ENCODE results near the gene MAGEA1. TPM values are rescaled to one million over a fixed set of nuclear protein-coding genes. Genes with fewer than 3 reads are reported as not detected.
"Not testable (repeated sequence)": the region's sequence is repeated elsewhere in the genome, so short reads cannot be mapped to it uniquely, and the experiment has no call there.

The MAGEA1 gene
- not detected for total RNA-seq

- TF ChIP-seq CTCF (IDR thresholded peaks at IDR 0.05) = no peak
- Histone ChIP-seq H3K4me1 (no peaks in the 10 kb centered on the region), H3K4me3 (no peak within 1 kb of the TSS), H3K36me3 (no peaks in the 10 kb centered on the region), H3K9me3 (no peaks in the 10 kb centered on the region), H3K27ac (no peak within 1 kb of the TSS), H3K27me3 (no peaks in the 10 kb centered on the region)
- DNase-seq (ENCODE audit: low spot score) = no peak
Observed at GRCh38 chrX:153179131-153179530, at the start of gene MAGEA1. MAGEA1 (plus strand) TSS chrX:153179284; CDS start chrX:153182390, 3,106 bp downstream.

- not testable (repeated sequence) for DNase-seq (ENCODE audit: low spot score); H3K4me1 ChIP-seq; H3K27ac ChIP-seq; H3K36me3 ChIP-seq; H3K27me3 ChIP-seq; H3K4me3 ChIP-seq; H3K9me3 ChIP-seq
Observed at GRCh38 chrX:153132924-153133323, 46.2 kb upstream of the MAGEA1 start.

GRCh38 chrX:153139074-153139473 is 40.0 kb upstream of the MAGEA1 start:
- H3K36me3 ChIP-seq; DNase-seq (ENCODE audit: low spot score); H3K27ac ChIP-seq: not testable (repeated sequence)

GRCh38 chrX:153146288-153146687 is 32.8 kb upstream of the MAGEA1 start:
- not testable (repeated sequence) for H3K9me3 ChIP-seq; H3K4me1 ChIP-seq; H3K27me3 ChIP-seq; DNase-seq (ENCODE audit: low spot score); H3K27ac ChIP-seq; H3K36me3 ChIP-seq; H3K4me3 ChIP-seq

More at GRCh38 chrX:153139074-153139473, 40.0 kb upstream of the MAGEA1 start:
- H3K4me1 ChIP-seq, H3K9me3 ChIP-seq, H3K4me3 ChIP-seq, H3K27me3 ChIP-seq: not testable (repeated sequence)

- no peaks in the 10 kb centered on the region for H3K9me3 ChIP-seq
- TF ChIP-seq CTCF (IDR thresholded peaks at IDR 0.05) = no peak
- no peak overlapping the region for H3K4me3 ChIP-seq
- no peaks in the 10 kb centered on the region for H3K27me3 ChIP-seq
- H3K36me3 ChIP-seq = no peaks in the 10 kb centered on the region
- no peak overlapping the region for H3K27ac ChIP-seq
- H3K4me1 ChIP-seq = no peaks in the 10 kb centered on the region
- no peak for DNase-seq (ENCODE audit: low spot score)
Observed at GRCh38 chrX:153153516-153153915, 25.6 kb upstream of the MAGEA1 start.

GRCh38 chrX:153157450-153157849 is 21.6 kb upstream of the MAGEA1 start:
- Histone ChIP-seq H3K4me1 (no peaks in the 10 kb centered on the region), H3K9me3 (no peaks in the 10 kb centered on the region), H3K27ac (no peak overlapping the region), H3K4me3 (no peak overlapping the region), H3K36me3 (no peaks in the 10 kb centered on the region), H3K27me3 (no peaks in the 10 kb centered on the region)
- TF ChIP-seq CTCF (IDR thresholded peaks at IDR 0.05) = no peak
- no peak for DNase-seq (ENCODE audit: low spot score)

GRCh38 chrX:153158319-153158718 is 20.8 kb upstream of the MAGEA1 start:
- no peak overlapping the region for H3K27ac ChIP-seq
- no peak for TF ChIP-seq CTCF (IDR thresholded peaks at IDR 0.05)
- no peak overlapping the region for H3K4me3 ChIP-seq
- H3K36me3 ChIP-seq = no peaks in the 10 kb centered on the region
- no peaks in the 10 kb centered on the region for H3K9me3 ChIP-seq
- no peaks in the 10 kb centered on the region for H3K27me3 ChIP-seq
- H3K4me1 ChIP-seq = no peaks in the 10 kb centered on the region
- DNase-seq (ENCODE audit: low spot score) = no peak
